ENCODE data around the gene MGMT.

MGMT gene

GRCh38 chr10:129617768-129618167 is 150.7 kb downstream of the MGMT start:
- in situ Hi-C loops (cut with HindIII; ENCODE audit: low sequenced_read_pairs) = no loop called here
- no peak overlapping the region for H3K4me3 ChIP-seq (ENCODE audit: low read depth, low read length)
- TF ChIP-seq, protein P1, sequence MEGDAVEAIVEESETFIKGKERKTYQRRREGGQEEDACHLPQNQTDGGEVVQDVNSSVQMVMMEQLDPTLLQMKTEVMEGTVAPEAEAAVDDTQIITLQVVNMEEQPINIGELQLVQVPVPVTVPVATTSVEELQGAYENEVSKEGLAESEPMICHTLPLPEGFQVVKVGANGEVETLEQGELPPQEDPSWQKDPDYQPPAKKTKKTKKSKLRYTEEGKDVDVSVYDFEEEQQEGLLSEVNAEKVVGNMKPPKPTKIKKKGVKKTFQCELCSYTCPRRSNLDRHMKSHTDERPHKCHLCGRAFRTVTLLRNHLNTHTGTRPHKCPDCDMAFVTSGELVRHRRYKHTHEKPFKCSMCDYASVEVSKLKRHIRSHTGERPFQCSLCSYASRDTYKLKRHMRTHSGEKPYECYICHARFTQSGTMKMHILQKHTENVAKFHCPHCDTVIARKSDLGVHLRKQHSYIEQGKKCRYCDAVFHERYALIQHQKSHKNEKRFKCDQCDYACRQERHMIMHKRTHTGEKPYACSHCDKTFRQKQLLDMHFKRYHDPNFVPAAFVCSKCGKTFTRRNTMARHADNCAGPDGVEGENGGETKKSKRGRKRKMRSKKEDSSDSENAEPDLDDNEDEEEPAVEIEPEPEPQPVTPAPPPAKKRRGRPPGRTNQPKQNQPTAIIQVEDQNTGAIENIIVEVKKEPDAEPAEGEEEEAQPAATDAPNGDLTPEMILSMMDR (IDR thresholded peaks at IDR 0.05; ENCODE audit: low read depth, low read length, missing control alignments) = no peak
- DNase-seq (ENCODE audit: low read depth) = no peak

- no peak for DNase-seq (ENCODE audit: low read depth)
- in situ Hi-C loops (cut with HindIII; ENCODE audit: low sequenced_read_pairs) = no loop called here
- TF ChIP-seq, protein P1 (IDR thresholded peaks at IDR 0.05; ENCODE audit: low read depth, low read length, missing control alignments) = no peak
- H3K4me3 ChIP-seq (ENCODE audit: low read depth, low read length) = no peak overlapping the region
These were observed 154.0 kb downstream of the MGMT start for GRCh38 chr10:129621062-129621461.

DNA sequence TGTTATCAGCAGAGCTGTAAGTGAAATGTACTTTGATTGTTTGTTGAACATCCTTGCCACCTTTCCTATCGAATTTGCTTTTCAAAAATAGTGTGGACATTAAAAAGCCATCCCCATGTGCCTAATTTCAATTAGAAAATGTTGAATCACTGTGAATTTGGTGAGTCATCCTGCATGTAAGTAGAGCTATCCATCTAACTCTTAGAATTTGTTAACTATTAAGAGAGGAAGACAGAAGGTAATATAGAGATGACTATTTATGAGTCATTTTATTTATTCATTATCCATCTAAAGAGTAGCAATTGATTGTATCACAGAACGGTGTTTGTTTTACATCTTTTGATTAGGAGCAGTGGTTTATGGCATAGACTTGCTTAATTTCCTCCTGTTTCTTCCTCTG is 154.7 kb downstream of the MGMT start:
- TF ChIP-seq, protein P1 (IDR thresholded peaks at IDR 0.05; ENCODE audit: low read depth, low read length, missing control alignments) = no peak
- in situ Hi-C loops (cut with HindIII; ENCODE audit: low sequenced_read_pairs) = no loop called here
- DNase-seq (ENCODE audit: low read depth) = no peak
- no peak overlapping the region for H3K4me3 ChIP-seq (ENCODE audit: low read depth, low read length)

DNA sequence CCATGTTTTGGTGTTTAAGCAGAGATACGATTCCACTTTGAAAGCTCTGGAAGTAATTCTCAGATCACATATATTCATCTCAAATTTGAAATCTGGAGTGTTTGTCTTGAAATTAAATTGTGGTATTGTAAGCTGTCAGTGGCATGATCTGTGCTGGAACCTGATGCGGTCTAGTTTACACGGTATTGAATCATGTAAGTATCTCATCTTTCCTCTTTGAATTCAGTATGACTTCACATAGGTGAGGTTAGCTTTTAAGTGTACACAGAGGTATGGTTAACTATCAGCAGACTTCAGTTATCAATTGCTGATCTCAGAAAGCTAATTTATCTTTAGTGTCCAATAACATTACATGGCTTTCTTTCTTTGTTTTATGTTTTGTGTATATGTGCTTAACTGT is 155.2 kb downstream of the MGMT start:
- in situ Hi-C loops (cut with HindIII; ENCODE audit: low sequenced_read_pairs) = no loop called here
- DNase-seq (ENCODE audit: low read depth) = no peak

GRCh38 chr10:129622736-129623135 is 155.7 kb downstream of the MGMT start:
- no peak overlapping the region for H3K4me3 ChIP-seq (ENCODE audit: low read depth, low read length)
- in situ Hi-C loops (cut with HindIII; ENCODE audit: low sequenced_read_pairs) = no loop called here
- TF ChIP-seq, protein P1 (IDR thresholded peaks at IDR 0.05; ENCODE audit: low read depth, low read length, missing control alignments) = no peak
- DNase-seq (ENCODE audit: low read depth) = no peak

More for the DNA sequence above, 155.2 kb downstream of the MGMT start:
- no peak overlapping the region for H3K4me3 ChIP-seq (ENCODE audit: low read depth, low read length)
- TF ChIP-seq, protein P1 (IDR thresholded peaks at IDR 0.05; ENCODE audit: low read depth, low read length, missing control alignments) = no peak

DNA sequence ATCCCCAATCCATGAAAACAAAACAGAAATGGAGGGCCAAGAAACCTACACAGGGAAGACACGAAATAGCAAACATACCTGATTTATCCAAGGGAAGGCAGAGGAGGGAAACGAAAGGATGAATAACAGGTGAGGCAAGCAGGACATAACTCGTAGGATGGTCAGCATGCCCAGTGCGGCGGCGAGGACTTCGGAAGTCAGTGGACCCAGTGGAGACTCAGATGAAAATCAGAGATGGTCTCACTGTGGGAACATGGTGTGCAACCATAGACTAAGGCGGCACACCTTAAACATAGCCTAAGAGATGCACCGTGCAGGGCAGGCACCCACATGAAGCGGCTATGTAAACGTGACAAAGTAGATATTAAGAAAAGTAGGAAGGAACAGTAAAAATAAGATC is 157.5 kb downstream of the MGMT start:
- in situ Hi-C loops (cut with HindIII; ENCODE audit: low sequenced_read_pairs) = no loop called here
- TF ChIP-seq, protein P1 (IDR thresholded peaks at IDR 0.05; ENCODE audit: low read depth, low read length, missing control alignments) = no peak
- DNase-seq (ENCODE audit: low read depth) = no peak
- H3K4me3 ChIP-seq (ENCODE audit: low read depth, low read length) = no peak overlapping the region

DNA sequence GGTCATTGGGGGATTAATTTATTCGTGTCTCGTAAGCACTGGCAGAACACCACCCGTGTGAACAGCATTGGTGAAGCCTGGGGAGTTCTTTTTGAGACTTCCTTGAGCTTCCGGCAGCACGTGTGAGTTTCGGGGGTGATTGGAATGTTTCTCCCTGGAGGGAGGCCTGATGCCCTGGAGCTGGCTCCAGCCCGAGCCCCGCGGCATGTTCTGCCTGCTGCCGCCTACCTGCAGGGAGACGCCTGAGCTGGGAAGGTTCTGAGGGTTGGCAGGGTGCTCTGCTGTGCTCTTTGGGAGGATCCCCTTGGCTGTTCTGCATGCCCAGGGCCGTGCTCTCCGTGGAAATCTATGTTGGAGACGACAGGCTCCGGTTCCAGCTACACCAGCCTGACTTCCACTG is 159.3 kb downstream of the MGMT start:
- H3K4me3 ChIP-seq (ENCODE audit: low read depth, low read length) = no peak overlapping the region
- in situ Hi-C loops (cut with HindIII; ENCODE audit: low sequenced_read_pairs) = no loop called here
- no peak for DNase-seq (ENCODE audit: low read depth)
- TF ChIP-seq, protein P1 (IDR thresholded peaks at IDR 0.05; ENCODE audit: low read depth, low read length, missing control alignments) = no peak
